LoVo (cell line): ENCODE data around the gene RAD51B.

Experiments
- DNase-seq: peaks from one replicate; pipeline ENCODE4 v3.0.0-alpha.2; 2016; ENCODE audit warnings: low spot score

Gene RAD51B

DNA sequence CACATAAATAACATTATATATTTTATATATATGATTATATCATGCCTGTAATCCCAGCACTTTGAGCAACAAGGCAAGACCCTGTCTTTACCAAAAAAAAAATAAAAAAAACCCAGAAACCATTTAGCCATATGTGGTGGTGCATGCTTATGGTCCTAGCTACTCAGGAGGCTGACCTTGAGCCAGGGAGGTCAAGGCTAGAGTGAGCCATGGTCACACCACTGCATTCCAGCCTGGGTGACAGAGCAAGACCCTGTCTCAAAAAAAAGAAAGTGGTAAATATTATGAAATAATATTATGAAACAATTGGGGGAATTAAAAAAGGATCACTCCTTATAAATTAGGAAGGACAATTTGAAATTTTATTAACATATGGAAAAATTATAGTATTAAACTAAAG is 16.0 kb downstream of the RAD51B start:
- no peak for DNase-seq

DNA sequence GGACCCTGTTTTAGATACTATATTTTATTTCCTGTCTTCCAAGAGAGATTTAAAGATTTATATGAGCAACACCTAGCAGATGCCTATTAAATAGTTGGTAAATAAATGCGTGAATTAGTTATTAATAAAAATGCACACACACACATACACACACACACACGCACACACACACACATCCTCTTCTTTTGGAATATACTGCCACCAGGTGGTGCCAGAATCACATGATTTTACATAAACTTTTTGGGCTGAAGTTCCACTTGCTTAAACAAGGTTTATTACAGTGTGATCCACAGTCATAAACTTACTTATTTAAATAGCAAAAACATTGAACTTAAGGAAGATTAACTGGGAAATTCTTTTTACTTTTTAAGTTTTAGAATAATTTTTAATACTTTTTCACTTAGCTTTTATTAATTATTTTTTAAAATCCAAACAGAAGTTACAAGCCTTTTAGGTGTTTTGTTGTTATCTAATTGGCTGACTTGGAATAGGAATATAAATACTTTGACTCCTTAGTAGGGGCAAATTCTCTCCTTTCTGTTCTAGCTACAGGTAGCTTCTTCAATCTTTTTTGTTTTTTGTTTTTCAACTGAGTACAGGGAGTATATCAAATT is 17.5 kb downstream of the RAD51B start:
- DNase-seq = peak; percentile 69

DNA sequence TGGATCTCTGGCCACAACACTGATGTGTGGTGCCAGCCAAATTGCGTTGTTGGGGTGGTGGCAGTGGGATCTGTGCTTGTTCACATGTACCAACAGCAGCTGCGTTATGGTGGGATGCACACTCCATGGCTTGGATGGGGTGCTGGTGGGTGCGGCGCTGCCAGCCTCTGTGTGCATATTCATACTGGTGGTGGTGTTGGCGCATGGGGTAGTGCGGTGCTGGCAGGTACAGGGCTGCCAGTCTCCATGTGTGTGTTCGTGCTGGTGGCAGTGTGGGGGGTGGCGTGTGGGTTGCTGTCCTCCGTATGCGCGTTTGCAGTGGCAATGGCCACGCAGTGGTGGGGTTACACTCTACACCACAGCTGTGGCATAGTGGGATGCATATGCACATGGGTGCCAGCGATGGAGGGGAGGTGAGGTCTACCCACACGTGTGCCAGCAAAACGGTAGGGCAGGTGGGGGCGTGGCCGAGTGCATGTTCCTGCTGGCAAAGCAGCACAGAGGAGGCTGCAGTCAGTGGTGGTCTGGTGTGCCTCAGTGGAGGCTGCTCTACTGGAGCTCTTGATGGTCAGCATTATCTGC is 26.5 kb downstream of the RAD51B start:
- no peak for DNase-seq

DNA sequence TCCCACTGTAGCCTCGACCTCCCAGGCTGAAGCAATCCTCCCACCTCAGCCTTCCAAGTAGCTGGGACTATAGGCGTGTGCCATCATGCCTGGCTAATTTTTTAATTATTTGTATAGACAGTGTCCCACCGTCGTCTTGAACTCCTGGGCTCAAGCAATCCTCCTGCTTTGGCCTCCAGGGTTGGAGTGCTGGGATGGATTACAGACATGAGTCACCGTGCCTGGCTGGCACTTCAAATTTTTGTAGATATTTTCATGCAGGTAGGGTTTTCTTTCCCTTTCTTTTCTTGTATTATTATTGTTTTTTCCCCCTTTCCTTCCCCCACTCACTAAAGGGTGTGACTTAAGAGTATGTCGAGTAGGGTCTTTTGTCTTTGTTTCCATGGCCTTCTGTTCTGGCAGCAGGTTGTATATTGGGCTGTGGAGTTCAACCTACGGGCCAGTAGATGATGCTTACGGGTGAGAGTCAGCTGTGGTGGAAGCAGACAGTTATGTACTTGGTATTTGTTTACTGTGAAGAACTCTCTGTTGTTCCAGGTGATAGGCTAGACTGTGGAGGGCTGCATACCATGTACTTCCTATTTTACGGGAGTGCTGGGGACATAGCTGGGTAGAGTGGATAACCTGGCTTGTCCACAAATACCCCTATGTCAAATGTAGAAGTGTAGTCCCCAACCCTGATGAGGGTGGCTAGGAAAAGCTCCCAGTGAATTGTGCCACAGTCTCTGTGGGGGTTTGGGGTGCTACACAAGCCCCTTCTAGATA is 30.7 kb downstream of the RAD51B start:
- no peak for DNase-seq

DNA sequence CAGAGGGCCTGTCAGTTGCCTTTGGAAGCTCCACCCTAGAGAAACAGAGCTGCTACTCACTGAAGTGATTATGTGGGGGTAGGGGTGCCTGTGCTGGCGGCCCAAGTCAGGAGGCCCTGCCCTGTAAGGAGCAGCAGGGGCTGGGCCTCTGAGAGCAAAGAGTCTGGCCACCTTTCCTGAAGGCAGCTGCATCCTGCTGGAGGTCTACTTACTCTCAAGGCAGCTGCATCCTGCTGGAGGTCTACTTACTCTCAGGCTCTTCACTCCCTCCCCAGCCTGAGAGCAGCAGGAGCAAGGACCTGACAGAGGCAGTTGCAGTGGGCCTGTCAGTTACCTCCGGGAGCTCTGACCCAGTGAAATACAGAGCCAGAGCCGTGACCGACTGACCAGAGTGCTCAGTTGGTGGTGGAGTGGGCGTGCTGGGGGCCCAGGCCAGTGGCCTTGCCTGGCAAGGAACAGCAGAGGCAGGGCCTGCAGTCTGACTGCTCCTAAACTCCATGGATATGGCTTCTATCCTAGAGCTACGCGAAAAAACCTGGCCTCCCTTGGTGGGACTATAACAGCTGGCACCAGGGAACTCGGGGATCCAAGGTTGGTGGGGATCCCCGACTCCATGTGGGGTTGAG is 32.3 kb downstream of the RAD51B start:
- DNase-seq = no peak

DNA sequence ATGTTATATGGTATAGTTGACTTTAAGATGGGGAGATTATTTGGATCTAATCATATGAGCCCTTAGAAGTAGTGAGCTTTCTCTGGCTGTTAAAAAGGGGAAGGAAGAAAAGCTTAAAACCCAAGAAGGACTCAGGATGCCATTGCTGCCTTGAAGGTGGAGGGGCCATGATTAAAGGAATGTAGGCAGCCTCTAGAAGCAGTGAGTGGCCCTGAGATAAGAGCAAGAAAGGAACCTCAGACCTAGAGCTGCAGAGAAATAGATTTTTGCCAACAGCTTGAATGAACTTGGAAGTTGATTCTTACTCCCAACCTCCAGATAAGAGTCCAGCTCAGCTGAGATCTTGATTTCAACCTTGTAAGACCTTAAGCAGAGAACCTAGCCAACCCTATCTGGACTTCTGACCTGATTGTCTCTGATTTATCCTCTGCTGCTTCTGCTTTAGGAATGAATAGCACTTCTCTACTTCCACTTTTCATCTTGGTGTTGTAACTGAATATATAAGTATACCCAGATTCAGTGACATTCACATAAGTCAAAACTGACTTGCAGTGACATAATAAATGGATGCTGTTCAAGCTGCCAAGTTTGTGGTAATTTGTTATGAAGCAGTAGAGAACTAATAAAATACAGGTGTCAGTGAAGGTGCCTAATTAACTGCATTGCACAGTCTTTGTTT is 33.5 kb downstream of the RAD51B start:
- DNase-seq = no peak

DNA sequence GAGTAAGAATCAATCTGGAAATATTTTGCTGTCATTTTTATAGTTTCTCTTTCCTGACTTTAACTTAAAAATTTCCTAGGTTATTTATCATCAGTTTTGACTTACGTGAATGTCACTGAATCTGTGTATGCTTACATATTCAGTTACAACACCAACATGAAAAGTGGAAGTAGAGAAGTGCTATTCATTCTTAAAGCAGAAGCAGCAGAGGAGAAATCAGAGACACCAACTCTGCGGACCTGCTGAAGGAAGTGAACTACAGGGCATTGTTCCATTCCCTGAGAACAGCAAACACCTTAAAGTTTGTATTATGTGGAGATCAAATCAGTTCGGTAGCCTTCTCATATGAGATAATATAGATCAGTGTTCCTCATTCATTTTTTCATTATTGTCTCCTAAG is 34.1 kb downstream of the RAD51B start:
- DNase-seq = no peak

DNA sequence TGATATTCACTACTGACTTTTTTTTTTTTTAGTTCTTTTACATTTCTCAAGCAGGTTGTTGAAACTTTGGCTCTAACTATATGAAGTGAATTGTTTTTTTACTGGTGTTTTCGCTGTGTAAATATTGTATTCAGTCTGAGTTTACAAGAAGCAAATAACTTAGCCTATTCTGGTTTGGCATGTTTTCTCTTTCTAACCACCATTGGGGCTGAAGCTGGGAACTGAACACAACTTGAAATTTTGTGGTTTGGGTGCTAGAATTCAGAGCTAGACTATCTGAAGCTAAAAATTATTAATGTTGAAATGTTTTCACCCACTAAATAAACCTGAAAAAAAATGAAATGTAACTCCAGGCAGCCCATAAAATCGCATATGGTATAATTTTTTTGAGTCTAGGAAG is 37.2 kb downstream of the RAD51B start:
- no peak for DNase-seq

DNA sequence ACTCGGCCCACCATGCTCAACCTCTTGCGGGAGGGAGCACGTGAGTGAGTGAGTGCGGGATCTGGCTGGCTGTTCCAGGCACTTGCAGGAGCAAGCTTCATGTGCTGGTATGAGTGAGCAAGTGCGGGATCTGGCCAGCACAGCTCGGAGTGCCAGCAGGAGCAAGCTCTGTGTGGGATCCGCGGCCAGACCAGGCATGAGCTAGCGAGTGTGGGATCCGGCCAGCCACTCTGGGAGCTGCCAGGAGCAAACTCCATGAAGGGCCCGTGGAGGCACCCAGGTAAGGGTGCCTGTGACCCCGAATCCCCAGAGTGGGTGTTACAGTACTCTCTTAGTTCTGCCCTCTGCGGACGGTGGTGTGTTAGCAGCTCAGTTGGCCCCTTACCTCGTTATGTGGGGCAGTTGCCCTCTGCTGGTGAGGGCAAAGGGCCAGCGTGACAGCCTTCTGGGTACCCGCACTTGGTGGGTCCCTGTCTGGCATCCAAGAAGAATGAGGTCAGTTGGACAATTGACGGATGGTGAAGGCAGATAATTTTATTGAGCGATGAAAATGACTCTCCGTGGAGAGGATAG is 38.3 kb downstream of the RAD51B start:
- DNase-seq = no peak

DNA sequence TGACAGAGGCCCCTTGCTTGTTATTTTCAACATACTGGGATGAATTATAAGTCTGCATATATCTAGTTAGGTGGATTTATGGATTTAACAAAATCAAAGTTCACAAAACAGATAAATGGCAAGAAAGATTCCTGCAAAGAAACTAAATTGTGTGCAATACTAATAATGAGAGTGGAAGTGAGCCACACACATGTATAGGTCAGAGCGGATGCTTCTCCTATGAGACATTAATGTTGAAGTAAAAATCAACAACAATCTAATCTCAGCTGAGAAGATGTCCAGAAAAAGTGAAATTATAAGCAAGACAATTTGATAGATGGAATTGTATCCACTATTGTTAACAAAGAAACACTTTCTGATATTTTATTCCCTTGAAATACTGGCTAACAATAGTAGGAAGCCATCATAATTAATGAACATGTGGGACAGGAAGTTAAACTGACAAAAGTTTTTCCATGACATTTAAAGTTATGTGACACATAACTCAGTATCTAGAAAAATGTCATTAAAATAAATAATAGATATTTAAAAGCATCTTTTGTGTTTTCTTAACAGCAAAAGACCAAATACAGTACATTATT is 39.7 kb downstream of the RAD51B start:
- DNase-seq = no peak

DNA sequence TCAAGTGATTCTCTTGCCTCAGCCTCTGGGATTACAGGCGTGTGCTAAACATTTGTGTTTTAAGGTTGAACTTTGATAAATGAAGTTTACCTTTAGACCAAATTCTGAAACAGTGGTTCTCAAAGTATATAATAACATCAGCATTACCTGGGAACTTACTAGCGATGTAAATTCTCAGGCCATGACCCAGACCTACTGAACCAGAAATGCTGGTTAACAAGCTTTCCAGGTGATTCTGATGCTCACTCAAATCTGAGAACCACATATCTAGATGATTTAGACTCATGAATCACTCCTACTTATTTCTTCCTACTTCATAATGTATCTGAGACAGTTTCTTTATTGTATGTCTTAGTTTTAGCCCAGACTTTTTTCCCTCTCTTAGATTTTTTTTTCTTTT is 43.6 kb downstream of the RAD51B start:
- no peak for DNase-seq

DNA sequence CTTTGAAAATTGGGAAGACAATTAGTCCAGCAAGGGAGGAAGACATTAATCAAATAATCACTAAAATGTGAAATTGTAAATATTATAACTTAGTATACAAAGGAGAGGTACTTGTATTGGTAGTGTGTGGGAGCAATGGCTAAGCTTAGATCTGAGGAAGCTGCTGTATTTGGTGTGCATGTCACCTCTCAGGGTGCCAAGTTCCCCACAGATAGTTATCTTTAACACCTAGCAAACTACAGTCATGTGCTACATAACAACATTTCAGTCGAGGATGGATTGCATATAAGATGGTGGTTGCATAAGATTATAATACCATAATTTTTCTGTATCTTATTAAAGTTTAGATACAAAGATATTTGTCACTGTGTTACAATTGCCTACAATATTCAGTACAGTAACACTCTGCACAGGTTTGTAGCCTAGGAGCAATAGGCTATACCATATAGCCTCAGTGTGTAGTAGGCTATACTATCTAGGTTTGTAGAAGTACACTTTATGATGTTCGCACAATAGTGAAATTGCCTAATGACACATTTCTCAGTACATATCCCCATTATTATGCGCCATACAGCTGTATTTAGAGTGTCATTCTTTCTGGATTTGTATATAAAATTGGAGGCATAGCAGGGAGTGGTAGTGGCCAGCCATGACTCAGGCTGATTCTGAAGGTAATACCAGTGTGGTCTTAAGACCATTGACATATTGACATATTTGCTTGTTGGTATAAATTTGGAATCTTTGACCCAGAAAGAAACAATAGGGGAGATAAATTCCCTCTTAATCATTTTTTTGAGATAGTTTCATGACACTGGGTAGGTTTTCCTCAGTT is 55.8 kb downstream of the RAD51B start:
- no peak for DNase-seq

DNA sequence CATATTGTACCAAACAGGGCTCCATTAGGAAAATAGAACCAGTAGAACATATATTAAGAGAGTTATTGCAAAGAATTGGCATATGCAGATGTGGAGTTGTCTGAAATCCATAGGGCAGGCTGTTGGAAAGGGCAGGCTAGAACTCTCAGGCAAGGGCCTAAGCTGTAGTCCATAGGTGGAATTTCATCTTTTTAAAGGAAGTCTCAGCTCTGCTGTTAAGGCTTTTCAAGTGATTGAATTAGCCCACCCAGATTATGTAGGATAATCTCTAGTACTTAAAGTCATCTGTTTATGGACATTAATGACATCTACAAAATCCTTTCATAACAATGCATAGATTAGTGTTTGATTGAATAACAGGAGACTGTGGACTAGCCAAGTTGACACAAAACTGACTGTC is 59.4 kb downstream of the RAD51B start:
- no peak for DNase-seq

DNA sequence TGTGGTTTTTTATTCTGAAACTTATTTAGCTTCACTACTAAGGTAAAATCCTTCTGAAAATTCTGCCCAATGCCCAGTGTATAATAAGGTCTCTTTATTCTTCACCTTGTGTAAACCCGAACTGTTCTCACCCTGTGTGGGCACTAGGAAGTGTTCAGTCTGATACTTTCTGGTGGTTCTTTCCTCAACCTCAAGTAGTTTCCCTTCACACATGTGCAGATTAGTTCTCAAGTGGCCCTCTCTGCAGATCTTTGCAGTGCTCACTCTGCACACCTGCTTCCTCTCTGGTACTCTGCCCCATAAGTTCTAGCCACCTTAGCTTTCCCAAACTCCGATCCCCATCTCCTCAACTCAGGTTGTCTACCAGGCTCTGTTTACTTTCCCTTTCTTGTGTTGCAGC is 61.6 kb downstream of the RAD51B start:
- no peak for DNase-seq

DNA sequence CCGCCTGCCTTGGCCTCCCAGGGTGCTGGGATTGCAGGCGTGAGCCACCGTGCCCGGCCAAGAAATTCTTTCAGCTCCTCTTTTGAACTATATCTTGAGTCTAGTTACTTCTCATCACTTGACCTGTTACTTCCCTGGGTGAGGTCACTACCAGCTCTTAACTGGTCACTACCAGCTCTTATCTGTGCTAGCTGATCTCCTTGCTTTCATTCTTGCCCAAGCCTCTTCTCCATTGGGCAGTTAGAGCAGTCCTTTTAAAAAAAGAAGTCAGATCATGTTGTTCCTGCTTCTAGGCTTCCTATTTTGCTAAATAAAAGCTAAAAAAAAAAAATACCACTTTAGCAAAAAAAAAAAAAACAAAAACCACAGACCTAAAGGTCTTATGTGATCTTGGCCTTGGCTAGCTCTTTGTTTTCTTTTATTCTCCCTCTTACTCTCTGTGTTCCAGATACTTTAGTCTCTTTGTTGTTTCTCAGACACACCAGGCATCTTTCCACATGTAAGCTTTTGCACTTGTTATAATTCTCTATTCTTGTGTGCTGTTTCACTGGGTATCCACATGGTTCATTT is 63.5 kb downstream of the RAD51B start:
- no peak for DNase-seq

DNA sequence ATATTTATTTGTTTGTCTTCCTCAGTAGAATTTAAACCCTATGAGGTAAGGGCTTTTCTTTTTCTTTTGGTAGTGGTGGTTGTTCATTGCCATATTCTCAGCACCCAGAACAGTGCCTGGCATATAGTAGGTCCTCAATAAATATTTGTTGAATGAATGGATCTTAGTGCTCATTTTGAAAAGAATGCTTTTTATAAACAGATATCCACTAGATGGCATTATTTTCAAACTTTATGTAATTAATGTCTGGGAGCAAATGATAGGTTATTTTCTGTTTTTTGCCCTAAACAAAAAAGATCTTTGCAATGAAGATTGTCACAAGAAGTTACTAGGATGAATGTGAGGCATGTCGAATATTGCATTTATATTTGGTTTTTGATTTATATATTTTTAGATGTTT is 64.1 kb downstream of the RAD51B start:
- peak; percentile 43 for DNase-seq

DNA sequence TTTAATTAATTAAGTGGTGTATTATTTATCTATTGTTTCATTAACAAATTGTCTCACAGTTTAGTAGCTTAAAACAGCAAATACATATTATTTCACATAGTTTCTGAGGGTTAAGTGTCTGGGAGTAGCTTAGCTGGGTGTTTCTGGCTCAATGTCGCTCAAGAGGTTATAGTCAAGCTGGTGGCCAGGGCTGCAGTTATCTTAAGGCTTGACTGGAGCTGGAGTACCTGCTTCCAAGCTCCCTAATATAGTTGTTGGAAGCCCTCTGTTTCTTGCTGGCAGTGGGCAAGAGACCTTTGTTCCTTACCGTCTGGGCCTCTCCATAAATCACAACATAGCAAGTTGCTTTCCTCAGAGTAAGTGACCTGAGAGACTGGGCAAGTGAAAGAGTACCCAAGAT is 66.6 kb downstream of the RAD51B start:
- DNase-seq = no peak

DNA sequence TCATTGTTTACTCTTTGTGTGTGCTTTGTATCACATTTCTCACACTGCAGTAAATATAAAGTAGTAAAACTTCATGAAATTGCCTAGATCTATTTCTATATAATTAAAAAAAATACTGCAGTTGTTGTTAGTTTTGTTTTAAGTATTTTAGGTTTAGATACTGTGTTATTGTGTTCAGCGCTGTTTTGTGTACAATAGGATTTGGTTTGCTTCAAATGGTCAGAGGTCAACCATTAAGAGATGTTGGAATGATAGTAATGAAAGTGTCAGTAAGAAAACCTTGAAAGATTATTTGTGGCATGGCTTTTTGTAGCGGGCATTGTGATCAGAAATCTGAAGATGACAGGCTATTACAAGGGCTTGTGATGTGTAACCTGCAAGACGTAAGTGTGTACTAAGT is 67.9 kb downstream of the RAD51B start:
- no peak for DNase-seq

DNA sequence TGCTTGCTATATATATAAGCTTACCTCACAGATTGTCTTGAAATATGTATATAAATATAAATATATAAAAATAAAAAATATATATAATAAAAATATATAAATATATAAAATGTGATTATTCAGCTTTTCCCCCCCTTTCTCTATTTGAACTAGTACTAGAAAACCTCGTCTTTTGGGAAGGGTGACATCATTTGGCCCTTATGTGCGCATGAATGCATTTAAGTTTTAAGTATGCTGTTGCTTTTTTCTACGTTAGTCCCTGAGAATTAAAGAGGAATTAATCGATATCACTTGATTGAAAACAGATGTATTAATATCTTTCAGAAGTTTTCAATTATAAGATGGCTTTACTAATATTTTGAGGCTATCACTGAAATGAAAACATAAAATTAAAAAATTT is 69.9 kb downstream of the RAD51B start:
- DNase-seq = no peak

DNA sequence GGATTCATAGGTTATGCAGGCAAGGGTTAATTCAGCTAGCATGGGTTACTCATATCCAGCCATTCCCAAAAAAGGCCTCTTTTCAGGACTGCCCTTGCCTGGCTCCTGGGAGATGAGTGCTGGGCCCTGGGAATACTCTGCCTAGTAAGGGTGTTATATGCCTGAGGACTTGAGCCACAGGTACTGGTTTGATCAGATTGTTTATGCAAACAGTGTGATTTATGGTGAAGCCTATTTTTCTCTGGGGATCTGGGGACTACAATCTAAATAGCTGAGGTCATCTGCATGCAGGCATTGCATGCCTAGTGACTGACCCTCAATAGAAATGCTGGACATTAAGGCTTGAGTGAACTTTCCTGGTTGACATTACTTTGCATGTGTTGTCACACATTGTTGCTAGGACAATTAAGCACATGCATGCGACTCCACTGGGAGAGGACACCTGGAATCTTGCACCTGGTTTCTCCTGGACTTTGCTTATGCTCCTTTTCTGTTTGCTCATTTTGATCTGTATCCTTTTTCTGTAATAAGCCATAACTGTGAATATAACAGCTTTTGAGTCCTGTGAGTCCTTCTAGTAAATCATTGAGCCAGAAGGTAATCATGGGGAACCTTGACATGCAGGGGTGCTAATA is 73.0 kb downstream of the RAD51B start:
- no peak for DNase-seq
